Astrocyte of the cerebellum (primary cell): ENCODE data around the gene ACO1.

ENCODE experiments used
- DNase-seq: peaks from one replicate; pipeline ENCODE4 v3.0.0-alpha.2; 2011; ENCODE audit warnings: low read depth
- H3K4me3 ChIP-seq: 2 replicates; pipeline ENCODE4 v1.5.1; 2011; ENCODE audit warnings: mild to moderate bottlenecking, low read depth, low read length, moderate library complexity
- in situ Hi-C: cut with HindIII; loops from 2 replicates; pipeline ENCODE4 v1.10.0; 2017; ENCODE audit warnings: low sequenced_read_pairs
- TF ChIP-seq, protein P1 (sequence below): IDR thresholded peaks from 2 replicates; pipeline ENCODE4 v1.5.1; 2012; ENCODE audit warnings: low read length, low read depth, moderate library complexity, mild to moderate bottlenecking; ENCODE audit errors: missing control alignments

The ACO1 gene

GRCh38 chr9:32380944-32381343, 3.5 kb upstream of the ACO1 start:
- DNase-seq = no peak
- TF ChIP-seq, protein P1, sequence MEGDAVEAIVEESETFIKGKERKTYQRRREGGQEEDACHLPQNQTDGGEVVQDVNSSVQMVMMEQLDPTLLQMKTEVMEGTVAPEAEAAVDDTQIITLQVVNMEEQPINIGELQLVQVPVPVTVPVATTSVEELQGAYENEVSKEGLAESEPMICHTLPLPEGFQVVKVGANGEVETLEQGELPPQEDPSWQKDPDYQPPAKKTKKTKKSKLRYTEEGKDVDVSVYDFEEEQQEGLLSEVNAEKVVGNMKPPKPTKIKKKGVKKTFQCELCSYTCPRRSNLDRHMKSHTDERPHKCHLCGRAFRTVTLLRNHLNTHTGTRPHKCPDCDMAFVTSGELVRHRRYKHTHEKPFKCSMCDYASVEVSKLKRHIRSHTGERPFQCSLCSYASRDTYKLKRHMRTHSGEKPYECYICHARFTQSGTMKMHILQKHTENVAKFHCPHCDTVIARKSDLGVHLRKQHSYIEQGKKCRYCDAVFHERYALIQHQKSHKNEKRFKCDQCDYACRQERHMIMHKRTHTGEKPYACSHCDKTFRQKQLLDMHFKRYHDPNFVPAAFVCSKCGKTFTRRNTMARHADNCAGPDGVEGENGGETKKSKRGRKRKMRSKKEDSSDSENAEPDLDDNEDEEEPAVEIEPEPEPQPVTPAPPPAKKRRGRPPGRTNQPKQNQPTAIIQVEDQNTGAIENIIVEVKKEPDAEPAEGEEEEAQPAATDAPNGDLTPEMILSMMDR = no peak
- H3K4me3 ChIP-seq = no peak overlapping the region
- in situ Hi-C loops = loop anchor here (25.0 kb wide), 2 partner anchors 181 to 581 kb away; partner anchors contain the start of genes NDUFB6, SMIM27 and TOPORS

- in situ Hi-C loops = loop anchor here (25.0 kb wide), 2 partner anchors 180 to 580 kb away; partner anchors contain the start of genes NDUFB6, SMIM27 and TOPORS
- no peak for DNase-seq
- H3K4me3 ChIP-seq = no peak overlapping the region
- TF ChIP-seq, protein P1 = no peak
Measured at GRCh38 chr9:32382565-32383320, 1.7 kb upstream of the ACO1 start.

DNA sequence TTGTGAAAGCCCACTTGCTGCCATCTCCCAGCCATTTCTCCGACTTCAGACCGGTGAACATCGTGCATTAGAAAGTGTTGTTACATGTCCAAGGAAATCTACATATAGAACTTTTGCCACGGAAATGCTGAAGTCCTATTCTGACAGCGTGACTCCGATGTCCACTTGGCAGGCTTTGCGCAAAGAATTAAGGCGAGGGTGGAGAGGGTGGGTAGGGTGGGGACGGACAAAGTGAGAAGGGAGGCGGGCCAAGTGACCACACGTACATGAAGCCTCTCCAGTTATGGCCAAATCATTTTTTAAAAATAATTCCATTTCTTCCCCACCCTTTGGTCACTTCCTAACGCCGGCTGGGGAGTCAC, 460 bp upstream of the ACO1 start:
- TF ChIP-seq, protein P1 = no peak
- DNase-seq = no peak
- in situ Hi-C loops = loop anchor here (25.0 kb wide), 2 partner anchors 178 to 578 kb away; partner anchors contain the start of genes NDUFB6, SMIM27 and TOPORS
- H3K4me3 ChIP-seq = peak overlapping the region; percentile 77

DNA sequence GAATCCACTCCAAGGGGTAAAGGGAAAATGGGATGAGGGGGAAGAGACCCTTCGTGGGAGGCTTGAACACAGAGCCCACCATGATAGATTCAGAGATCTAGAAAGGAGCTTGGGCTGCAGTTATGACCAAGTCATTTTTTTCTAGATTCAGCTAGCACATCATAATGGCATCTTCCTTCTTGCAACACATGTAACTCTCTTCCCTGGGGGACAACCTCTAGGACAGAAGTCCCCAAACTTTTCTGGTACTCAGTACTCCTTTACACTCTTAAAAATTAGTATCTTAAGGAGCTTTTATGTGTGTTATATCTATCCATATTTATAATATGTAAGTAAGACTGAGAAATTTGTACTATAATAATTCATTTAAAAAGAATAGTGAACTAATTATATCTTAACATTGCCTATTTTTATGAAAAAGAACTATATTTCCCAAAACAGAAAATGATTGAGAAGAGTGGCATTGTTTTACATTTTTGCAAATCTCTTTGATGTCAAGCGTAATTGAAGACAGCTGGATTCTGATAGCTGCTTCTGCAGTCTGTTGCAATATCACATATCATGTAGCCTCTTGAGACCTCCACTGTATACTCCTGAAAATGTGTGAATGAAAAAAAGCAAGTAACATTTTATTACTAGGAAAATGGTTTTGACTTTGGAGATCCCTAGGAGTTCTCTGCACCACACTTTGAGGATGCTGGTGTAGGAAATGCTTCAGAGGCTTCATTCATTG, 875 bp downstream of the ACO1 start:
- DNase-seq = no peak
- peak overlapping the region; percentile 77 for H3K4me3 ChIP-seq
- in situ Hi-C loops = loop anchor here (25.0 kb wide), 2 partner anchors 177 to 577 kb away; partner anchors contain the start of genes NDUFB6, SMIM27 and TOPORS
- TF ChIP-seq, protein P1 = no peak

GRCh38 chr9:32385885-32386283, 1.4 kb downstream of the ACO1 start:
- peak overlapping the region; percentile 77 for H3K4me3 ChIP-seq
- DNase-seq = no peak
- in situ Hi-C loops = loop anchor here (25.0 kb wide), 2 partner anchors 176 to 576 kb away; partner anchors contain the start of genes NDUFB6, SMIM27 and TOPORS
- TF ChIP-seq, protein P1 = no peak

DNA sequence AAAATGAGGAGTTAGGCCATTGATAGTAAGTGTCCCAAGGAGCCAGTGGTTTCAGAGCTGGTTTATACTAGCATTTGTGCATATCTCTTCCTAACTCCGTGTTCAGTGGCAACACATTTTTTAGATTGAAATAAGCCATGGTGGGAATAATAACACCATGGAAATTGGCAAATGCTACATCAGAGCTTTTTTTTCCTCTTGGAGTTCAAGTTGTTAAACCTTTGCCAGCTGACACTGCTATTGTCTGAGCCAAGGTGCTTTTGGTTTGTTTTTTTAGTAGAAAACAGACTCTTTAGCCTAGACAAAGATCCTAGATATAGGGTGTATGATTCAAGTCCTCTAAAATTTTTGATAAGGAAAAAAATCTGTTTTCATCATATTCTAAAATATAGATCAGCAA, 2.8 kb downstream of the ACO1 start:
- TF ChIP-seq, protein P1 = no peak
- in situ Hi-C loops = loop anchor here (25.0 kb wide), 2 partner anchors 175 to 575 kb away; partner anchors contain the start of genes NDUFB6, SMIM27 and TOPORS
- no peak for DNase-seq

More for the DNA sequence above, 2.8 kb downstream of the ACO1 start:
- no peak overlapping the region for H3K4me3 ChIP-seq
